Mucosa of stomach (tissue), 1 donor: ENCODE results near the gene CRYGN.

Experiments used
- H3K27me3 ChIP-seq: one replicate; pipeline ENCODE4 v1.7.0; 2013; ENCODE audit warnings: mild to moderate bottlenecking, low read length; ENCODE audit not compliant: control insufficient read depth, insufficient read depth
- H3K36me3 ChIP-seq: one replicate; pipeline ENCODE4 v1.7.0; 2013; ENCODE audit warnings: low read length; ENCODE audit not compliant: control insufficient read depth, insufficient read depth
- H3K4me1 ChIP-seq: one replicate; pipeline ENCODE4 v1.7.0; 2013; ENCODE audit warnings: mild to moderate bottlenecking, low read length; ENCODE audit not compliant: control insufficient read depth, insufficient read depth
- H3K4me3 ChIP-seq: one replicate; pipeline ENCODE4 v1.7.0; 2013; ENCODE audit warnings: low read length
- H3K9ac ChIP-seq: one replicate; pipeline ENCODE4 v1.7.0; 2013; ENCODE audit warnings: mild to moderate bottlenecking, low read length, moderate library complexity
- H3K9me3 ChIP-seq: one replicate; pipeline ENCODE4 v1.7.0; 2013; ENCODE audit warnings: mild to moderate bottlenecking, low read length, moderate library complexity; ENCODE audit not compliant: control insufficient read depth
- donor health status: Pancreatic carcinoma.

CRYGN gene

GRCh38 chr7:151395036-151395367 is 44.9 kb downstream of the CRYGN start:
- Histone ChIP-seq H3K9ac (no peak overlapping the region), H3K9me3 (no peaks in the 10 kb centered on the region), H3K4me1 (no peaks in the 10 kb centered on the region), H3K27me3 (peaks cover 7% of the 10 kb centered on the region), H3K4me3 (no peak overlapping the region), H3K36me3 (no peaks in the 10 kb centered on the region)

- Histone ChIP-seq H3K4me1 (no peaks in the 10 kb centered on the region), H3K27me3 (peaks cover 7% of the 10 kb centered on the region)
Observed at GRCh38 chr7:151394076-151395035, 45.6 kb downstream of the CRYGN start.

GRCh38 chr7:151393031-151393977 is 46.6 kb downstream of the CRYGN start:
- Histone ChIP-seq H3K9ac (no peak overlapping the region), H3K27me3 (peaks cover 7% of the 10 kb centered on the region), H3K36me3 (no peaks in the 10 kb centered on the region), H3K9me3 (no peaks in the 10 kb centered on the region), H3K4me3 (no peak overlapping the region), H3K4me1 (no peaks in the 10 kb centered on the region)

More at GRCh38 chr7:151394076-151395035, 45.6 kb downstream of the CRYGN start:
- no peak overlapping the region for H3K4me3 ChIP-seq
- no peaks in the 10 kb centered on the region for H3K36me3 ChIP-seq
- no peak overlapping the region for H3K9ac ChIP-seq
- H3K9me3 ChIP-seq, result no peaks in the 10 kb centered on the region

- H3K4me1 ChIP-seq, result no peaks in the 10 kb centered on the region
- peaks cover 7% of the 10 kb centered on the region for H3K27me3 ChIP-seq
- no peak overlapping the region for H3K9ac ChIP-seq
- no peak overlapping the region for H3K4me3 ChIP-seq
- no peaks in the 10 kb centered on the region for H3K9me3 ChIP-seq
- no peaks in the 10 kb centered on the region for H3K36me3 ChIP-seq
Observed at GRCh38 chr7:151392426-151392825, 47.5 kb downstream of the CRYGN start.

GRCh38 chr7:151392002-151392401 is 47.9 kb downstream of the CRYGN start:
- Histone ChIP-seq H3K4me1 (no peaks in the 10 kb centered on the region), H3K9ac (no peak overlapping the region), H3K36me3 (no peaks in the 10 kb centered on the region), H3K9me3 (no peaks in the 10 kb centered on the region), H3K4me3 (no peak overlapping the region), H3K27me3 (peaks cover 7% of the 10 kb centered on the region)

GRCh38 chr7:151391358-151391730 is 48.6 kb downstream of the CRYGN start:
- no peaks in the 10 kb centered on the region for H3K4me1 ChIP-seq
- no peaks in the 10 kb centered on the region for H3K9me3 ChIP-seq
- no peaks in the 10 kb centered on the region for H3K36me3 ChIP-seq
- no peak overlapping the region for H3K4me3 ChIP-seq
- H3K9ac ChIP-seq, result no peak overlapping the region
- peaks cover 7% of the 10 kb centered on the region for H3K27me3 ChIP-seq

GRCh38 chr7:151390598-151391357 is 49.2 kb downstream of the CRYGN start:
- no peak overlapping the region for H3K9ac ChIP-seq
- H3K27me3 ChIP-seq, result peaks cover 7% of the 10 kb centered on the region
- no peak overlapping the region for H3K4me3 ChIP-seq
- H3K36me3 ChIP-seq, result no peaks in the 10 kb centered on the region
- no peaks in the 10 kb centered on the region for H3K9me3 ChIP-seq
- H3K4me1 ChIP-seq, result no peaks in the 10 kb centered on the region

GRCh38 chr7:151389768-151390597 is 50.0 kb downstream of the CRYGN start:
- Histone ChIP-seq H3K9me3 (no peaks in the 10 kb centered on the region), H3K36me3 (no peaks in the 10 kb centered on the region), H3K4me1 (no peaks in the 10 kb centered on the region), H3K4me3 (no peak overlapping the region), H3K9ac (no peak overlapping the region), H3K27me3 (peaks cover 7% of the 10 kb centered on the region)

- no peaks in the 10 kb centered on the region for H3K27me3 ChIP-seq
- no peaks in the 10 kb centered on the region for H3K9me3 ChIP-seq
- H3K4me3 ChIP-seq, result no peak overlapping the region
- H3K9ac ChIP-seq, result no peak overlapping the region
- H3K36me3 ChIP-seq, result no peaks in the 10 kb centered on the region
- no peaks in the 10 kb centered on the region for H3K4me1 ChIP-seq
Observed at GRCh38 chr7:151389096-151389767, 50.7 kb downstream of the CRYGN start.

GRCh38 chr7:151388430-151388829 is 51.5 kb downstream of the CRYGN start:
- Histone ChIP-seq H3K9ac (no peak overlapping the region), H3K27me3 (no peaks in the 10 kb centered on the region), H3K36me3 (no peaks in the 10 kb centered on the region), H3K9me3 (no peaks in the 10 kb centered on the region), H3K4me1 (no peaks in the 10 kb centered on the region), H3K4me3 (no peak overlapping the region)

GRCh38 chr7:151388007-151388297 is 52.0 kb downstream of the CRYGN start:
- no peaks in the 10 kb centered on the region for H3K4me1 ChIP-seq
- no peaks in the 10 kb centered on the region for H3K36me3 ChIP-seq
- no peaks in the 10 kb centered on the region for H3K9me3 ChIP-seq
- no peaks in the 10 kb centered on the region for H3K27me3 ChIP-seq
- no peak overlapping the region for H3K9ac ChIP-seq
- H3K4me3 ChIP-seq, result no peak overlapping the region
